Progenitor cell of endocrine pancreas (in vitro differentiated cells): ENCODE results near the gene RHOD. TPM values are rescaled to one million over a fixed set of nuclear protein-coding genes. Genes with fewer than 3 reads are reported as not detected.
A peak's percentile ranks its signal among the peaks of the same experiment; 100 is the strongest.

Source experiments
- DNase-seq: peaks from one replicate; pipeline ENCODE4 v3.0.0; 2021; ENCODE audit warnings: low spot score; ENCODE audit not compliant: unreplicated experiment
- H3K27ac Mint-ChIP-seq: 2 replicates; pipeline ENCODE4 v1.8.0; 2021; ENCODE audit warnings: mild to moderate bottlenecking, moderate library complexity, mixed read lengths
- H3K27me3 Mint-ChIP-seq: 2 replicates; pipeline ENCODE4 v1.8.0; 2021; ENCODE audit warnings: mixed read lengths
- H3K36me3 Mint-ChIP-seq: 2 replicates; pipeline ENCODE4 v1.8.0; 2022; ENCODE audit warnings: mixed read lengths; ENCODE audit not compliant: insufficient read depth
- H3K4me1 Mint-ChIP-seq: 2 replicates; pipeline ENCODE4 v1.8.0; 2021; ENCODE audit warnings: low read depth, mixed read lengths
- H3K4me3 Mint-ChIP-seq: 2 replicates; pipeline ENCODE4 v1.8.0; 2021; ENCODE audit warnings: low read depth, mild to moderate bottlenecking, moderate library complexity, mixed read lengths
- H3K9me3 Mint-ChIP-seq: 2 replicates; pipeline ENCODE4 v1.8.0; 2021; ENCODE audit warnings: low read depth, mixed read lengths
- CTCF ChIP-seq: fragments of 200-600 bp; sonication (generic); IDR thresholded peaks from one replicate; pipeline ENCODE4 v1.5.0; 2021; ENCODE audit warnings: antibody characterized with exemption, mild to moderate bottlenecking; ENCODE audit not compliant: unreplicated experiment
- long read RNA-seq: library from polyadenylated mRNA; unstranded; transcript quantifications from one replicate; pipeline ENCODE4 v2.0.0, GENCODE V29; 2020
- total RNA-seq: library from RNA; stranded (reverse); gene quantifications from 2 replicates; pipeline ENCODE4 v1.2.1, GENCODE V29; 2021

The RHOD gene
- 16.4 and 20.6 TPM in 2 replicates for total RNA-seq
- long read RNA-seq, partial matches to known transcripts = 0 of 1 reads
- long read RNA-seq, other reads (novel, unspliced or antisense) = 0 of 1 reads

- Mint-ChIP-seq H3K4me3 (peak within 1 kb of the TSS; percentile 77), H3K27me3 (no peaks in the 10 kb centered on the region), H3K27ac (peak within 1 kb of the TSS; percentile 56), H3K9me3 (no peaks in the 10 kb centered on the region), H3K4me1 (peaks cover 25% of the 10 kb centered on the region), H3K36me3 (peaks cover 1% of the 10 kb centered on the region)
- no peak for TF ChIP-seq CTCF
- peak; percentile 60 for DNase-seq
Measured at GRCh38 chr11:67056267-67057204, at the start of gene RHOD. RHOD (plus strand) TSS chr11:67056847; CDS start chr11:67056903, 56 bp downstream.

GRCh38 chr11:67007126-67007525 is 49.5 kb upstream of the RHOD start:
- Mint-ChIP-seq H3K4me1 (peaks cover 6% of the 10 kb centered on the region), H3K27ac (no peak overlapping the region), H3K4me3 (no peak overlapping the region), H3K9me3 (no peaks in the 10 kb centered on the region), H3K36me3 (no peaks in the 10 kb centered on the region), H3K27me3 (peaks cover 4% of the 10 kb centered on the region)
- DNase-seq = no peak
- TF ChIP-seq CTCF = no peak

- DNase-seq = no peak
- Mint-ChIP-seq H3K4me1 (peaks cover 3% of the 10 kb centered on the region), H3K27me3 (peaks cover 19% of the 10 kb centered on the region), H3K27ac (no peak overlapping the region), H3K36me3 (no peaks in the 10 kb centered on the region), H3K4me3 (no peak overlapping the region), H3K9me3 (no peaks in the 10 kb centered on the region)
- TF ChIP-seq CTCF = no peak
Measured at GRCh38 chr11:67010296-67010905, 46.2 kb upstream of the RHOD start.

GRCh38 chr11:67013511-67014045 is 43.1 kb upstream of the RHOD start:
- H3K4me1 Mint-ChIP-seq = peaks cover 3% of the 10 kb centered on the region
- H3K27me3 Mint-ChIP-seq = peaks cover 21% of the 10 kb centered on the region
- no peaks in the 10 kb centered on the region for H3K9me3 Mint-ChIP-seq
- no peak for TF ChIP-seq CTCF
- DNase-seq = no peak
- H3K4me3 Mint-ChIP-seq = no peak overlapping the region
- H3K27ac Mint-ChIP-seq = no peak overlapping the region
- H3K36me3 Mint-ChIP-seq = no peaks in the 10 kb centered on the region

- H3K36me3 Mint-ChIP-seq = no peaks in the 10 kb centered on the region
- H3K9me3 Mint-ChIP-seq = no peaks in the 10 kb centered on the region
- H3K4me3 Mint-ChIP-seq = no peak overlapping the region
- peaks cover 25% of the 10 kb centered on the region for H3K27me3 Mint-ChIP-seq
- peaks cover 3% of the 10 kb centered on the region for H3K4me1 Mint-ChIP-seq
- TF ChIP-seq CTCF = no peak
- no peak for DNase-seq
- no peak overlapping the region for H3K27ac Mint-ChIP-seq
Measured at GRCh38 chr11:67014343-67014742, 42.3 kb upstream of the RHOD start.
